ENCODE data around the gene THAP2. TPM values are rescaled to one million over a fixed set of nuclear protein-coding genes. Genes with fewer than 3 reads are reported as not detected.
"Not testable (repeated sequence)": the region's sequence is repeated elsewhere in the genome, so short reads cannot be mapped to it uniquely, and the experiment has no call there.

The THAP2 gene
- total RNA-seq, 6 experiments from 2014 or later: 1.3 to 3.2 (median 2.0) TPM

GRCh38 chr12:71695782-71696181 is 31.7 kb downstream of the THAP2 start:
- TF ChIP-seq POLR2A (IDR thresholded peaks at IDR 0.05) (no peak), CTCF (IDR thresholded peaks at IDR 0.05) (no peak)
- ATAC-seq (peak in 2 of 4 donors; percentile 63 to 76), DNase-seq (no peak)
- Histone ChIP-seq H3K36me3 (peaks cover 0 to 23% (median 0%) of the 10 kb centered on the region in 4 donors), H3K27me3 (no peaks in the 10 kb centered on the region), H3K4me1 (peaks cover 0 to 23% (median 8%) of the 10 kb centered on the region in 4 donors), H3K4me3 (no peak overlapping the region), H3K9me3 (no peaks in the 10 kb centered on the region), H3K27ac (no peak overlapping the region)
- intact Hi-C loops (cut with DNase I): no loop called here
- WGBS (ENCODE audit: insufficient coverage, low coverage, low lambda C conversion rate, missing lambda C conversion rate): 29% methylated on average over 1 of the region's 1 CpG

- peaks cover 0 to 19% (median 0%) of the 10 kb centered on the region in 4 donors for H3K36me3 ChIP-seq
- intact Hi-C loops (cut with DNase I): not testable (repeated sequence)
Measured at GRCh38 chr12:71702181-71702580, 38.1 kb downstream of the THAP2 start.

GRCh38 chr12:71702590-71702989 is 38.5 kb downstream of the THAP2 start:
- no peak for TF ChIP-seq POLR2A (IDR thresholded peaks at IDR 0.05)
- TF ChIP-seq CTCF (IDR thresholded peaks at IDR 0.05): no peak
- ATAC-seq (no peak), DNase-seq (no peak)
- intact Hi-C loops (cut with DNase I): no loop called here
- H3K27me3 ChIP-seq: no peaks in the 10 kb centered on the region
- peaks cover 0 to 6% (median 2%) of the 10 kb centered on the region in 4 donors for H3K4me1 ChIP-seq
- 100% methylated on average over 5 of the region's 5 CpGs for WGBS (ENCODE audit: insufficient coverage, low coverage, low lambda C conversion rate, missing lambda C conversion rate)
- H3K36me3 ChIP-seq: peaks cover 0 to 15% (median 0%) of the 10 kb centered on the region in 4 donors
- no peak overlapping the region for H3K4me3 ChIP-seq
- H3K9me3 ChIP-seq: no peaks in the 10 kb centered on the region
- H3K27ac ChIP-seq: no peak overlapping the region

More at GRCh38 chr12:71702181-71702580, 38.1 kb downstream of the THAP2 start:
- not testable (repeated sequence) for H3K27me3 ChIP-seq, H3K4me1 ChIP-seq, H3K4me3 ChIP-seq, H3K9me3 ChIP-seq, H3K27ac ChIP-seq, DNase-seq
- peak in 3 of 4 donors; percentile 43 to 85 (median 75) for ATAC-seq
- WGBS (ENCODE audit: insufficient coverage, low coverage, low lambda C conversion rate, missing lambda C conversion rate): 48% methylated on average over 8 of the region's 8 CpGs

GRCh38 chr12:71703206-71703605 is 39.1 kb downstream of the THAP2 start:
- TF ChIP-seq POLR2A (IDR thresholded peaks at IDR 0.05) (no peak), CTCF (IDR thresholded peaks at IDR 0.05) (no peak)
- ATAC-seq (no peak), DNase-seq (no peak)
- Histone ChIP-seq H3K4me1 (peaks cover 0 to 6% (median 2%) of the 10 kb centered on the region in 4 donors), H3K4me3 (no peak overlapping the region), H3K36me3 (peaks cover 0 to 9% (median 0%) of the 10 kb centered on the region in 4 donors), H3K9me3 (no peaks in the 10 kb centered on the region), H3K27ac (no peak overlapping the region), H3K27me3 (no peaks in the 10 kb centered on the region)
- intact Hi-C loops (cut with DNase I): no loop called here
- 33% methylated on average over 2 of the region's 2 CpGs for WGBS (ENCODE audit: insufficient coverage, low coverage, low lambda C conversion rate, missing lambda C conversion rate)

- intact Hi-C loops (cut with DNase I): no loop called here
- 87% methylated on average over 2 of the region's 2 CpGs for WGBS (ENCODE audit: insufficient coverage, low coverage, low lambda C conversion rate, missing lambda C conversion rate)
- no peak overlapping the region for H3K4me3 ChIP-seq
- no peak overlapping the region for H3K27ac ChIP-seq
- DNase-seq: no peak
- ATAC-seq: no peak
- peaks cover 0 to 6% (median 2%) of the 10 kb centered on the region in 4 donors for H3K4me1 ChIP-seq
- no peaks in the 10 kb centered on the region for H3K36me3 ChIP-seq
- H3K9me3 ChIP-seq: no peaks in the 10 kb centered on the region
- TF ChIP-seq CTCF (IDR thresholded peaks at IDR 0.05): no peak
- no peak for TF ChIP-seq POLR2A (IDR thresholded peaks at IDR 0.05)
- H3K27me3 ChIP-seq: no peaks in the 10 kb centered on the region
Measured at GRCh38 chr12:71704920-71705319, 40.8 kb downstream of the THAP2 start.

Data from right lobe of liver (tissue), 6 donors.